ENCODE data around the gene SLITRK5. TPM values are rescaled to one million over a fixed set of nuclear protein-coding genes. Genes with fewer than 3 reads are reported as not detected.

Gene SLITRK5
- total RNA-seq (1 to 10 TPM in 2 of 4 donors, under 1 TPM in 2; 0.54 to 1.1 (median 0.86) TPM), polyA plus RNA-seq (under 1 TPM in 2 of 3 donors, not detected in 1; under 0.01 to 0.06 TPM)

DNA sequence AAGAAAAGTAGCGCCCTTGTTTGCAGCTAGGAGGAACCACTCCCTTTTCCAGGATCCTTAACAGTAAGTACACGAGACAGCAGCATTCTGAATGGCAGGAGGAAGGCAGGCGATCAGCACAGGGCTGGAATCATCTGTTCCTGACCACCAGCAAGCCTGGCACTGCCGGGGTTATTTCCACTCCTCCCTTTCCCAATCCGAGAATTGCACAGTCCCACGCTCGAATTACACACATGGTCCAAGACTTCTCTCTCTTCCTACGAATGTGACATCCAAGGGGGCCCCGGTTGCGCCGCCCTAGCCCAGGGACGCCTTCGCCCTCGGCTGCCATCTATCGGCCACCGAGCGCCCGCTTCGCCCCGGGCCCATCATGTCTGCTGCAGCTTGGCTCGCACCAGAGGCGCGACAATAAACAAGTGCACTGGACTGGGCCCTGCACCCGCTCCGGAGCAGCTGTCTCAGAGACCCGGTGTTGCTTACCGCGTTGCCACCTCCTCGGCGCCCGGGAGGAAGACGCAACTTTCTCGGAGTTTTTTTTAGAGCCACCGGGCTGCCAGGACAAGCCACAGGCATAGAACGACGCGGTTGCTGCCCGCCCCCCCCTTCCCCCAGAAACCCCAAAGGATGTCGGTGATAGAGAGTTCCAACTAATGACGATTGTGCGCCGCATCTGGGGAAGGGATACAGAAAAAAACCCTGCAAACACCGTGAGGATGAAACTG is at the start of gene SLITRK5:
TSS of gene SLITRK5 (plus strand) at position 341 of the 722 bp plus-strand sequence. CDS start 4,018 bp downstream, outside the sequence.
- no peaks in the 10 kb centered on the region for H3K9me3 ChIP-seq
- peaks cover 0 to 39% (median 27%) of the 10 kb centered on the region in 4 donors for H3K4me1 ChIP-seq
- H3K27ac ChIP-seq: peak within 1 kb of the TSS in 2 of 4 donors; percentile 35 to 46
- TF ChIP-seq POLR2A (IDR thresholded peaks at IDR 0.05): no peak
- peak in 1 of 4 donors; percentile 9 for TF ChIP-seq POLR2AphosphoS5 (IDR thresholded peaks at IDR 0.05)
- peak; percentile 24 to 81 (median 50) for TF ChIP-seq CTCF (IDR thresholded peaks at IDR 0.05)
- TF ChIP-seq EP300 (IDR thresholded peaks at IDR 0.05): no peak
- H3K4me3 ChIP-seq: peak within 1 kb of the TSS; percentile 32 to 60 (median 52)
- WGBS, 2 donors: 1% methylated on average over 43 of the region's 43 CpGs
- peak; percentile 80 for DNase-seq
- H3K36me3 ChIP-seq: no peaks in the 10 kb centered on the region
- intact Hi-C loops (cut with DNase I): no loop called here
- peaks cover 24 to 87% (median 41%) of the 10 kb centered on the region in 3 donors for H3K27me3 ChIP-seq

GRCh38 chr13:87622971-87623370 is 48.2 kb upstream of the SLITRK5 start:
- DNase-seq: no peak
- no peaks in the 10 kb centered on the region for H3K9me3 ChIP-seq
- no peaks in the 10 kb centered on the region for H3K36me3 ChIP-seq
- no peaks in the 10 kb centered on the region for H3K4me1 ChIP-seq
- TF ChIP-seq CTCF (IDR thresholded peaks at IDR 0.05) (no peak), POLR2AphosphoS5 (IDR thresholded peaks at IDR 0.05) (no peak), POLR2A (IDR thresholded peaks at IDR 0.05) (no peak), EP300 (IDR thresholded peaks at IDR 0.05) (no peak)
- H3K27me3 ChIP-seq: no peaks in the 10 kb centered on the region
- no peak overlapping the region for H3K27ac ChIP-seq
- H3K4me3 ChIP-seq: no peak overlapping the region
- intact Hi-C loops (cut with DNase I): no loop called here
- WGBS, 2 donors: 68 to 89% methylated on average over 1 of the region's 1 CpG

DNA sequence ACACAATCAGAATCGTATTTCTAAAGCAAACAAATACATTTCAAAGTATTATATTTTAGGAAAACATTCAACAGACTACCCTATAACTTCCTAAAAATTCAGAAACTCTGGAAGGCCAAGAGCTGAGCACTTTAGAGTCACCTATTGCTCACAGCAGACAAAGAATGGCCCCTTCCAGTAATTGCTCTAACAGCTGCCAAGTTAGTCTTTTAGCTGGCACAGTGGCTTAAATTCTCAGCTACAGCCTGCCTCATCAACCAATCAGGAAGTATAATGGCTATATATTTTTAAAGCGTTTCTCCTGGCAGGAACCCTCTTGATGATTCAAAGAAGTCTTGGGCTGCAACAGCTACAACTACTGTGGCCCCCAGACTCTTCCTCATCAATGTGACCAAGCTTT is 14.9 kb upstream of the SLITRK5 start:
- Histone ChIP-seq H3K4me3 (no peak overlapping the region), H3K36me3 (no peaks in the 10 kb centered on the region), H3K27ac (no peak overlapping the region), H3K27me3 (no peaks in the 10 kb centered on the region), H3K9me3 (no peaks in the 10 kb centered on the region), H3K4me1 (no peaks in the 10 kb centered on the region)
- DNase-seq: no peak
- 2 to 16% methylated on average over 2 of the region's 2 CpGs for WGBS, 2 donors
- TF ChIP-seq POLR2A (IDR thresholded peaks at IDR 0.05) (no peak), EP300 (IDR thresholded peaks at IDR 0.05) (no peak), CTCF (IDR thresholded peaks at IDR 0.05) (no peak), POLR2AphosphoS5 (IDR thresholded peaks at IDR 0.05) (no peak)
- intact Hi-C loops (cut with DNase I): no loop called here

- no peaks in the 10 kb centered on the region for H3K9me3 ChIP-seq
- intact Hi-C loops (cut with DNase I): no loop called here
- no peak overlapping the region for H3K4me3 ChIP-seq
- WGBS, 2 donors: 19 to 58% methylated on average over 3 of the region's 3 CpGs
- H3K36me3 ChIP-seq: no peaks in the 10 kb centered on the region
- no peaks in the 10 kb centered on the region for H3K27me3 ChIP-seq
- no peaks in the 10 kb centered on the region for H3K4me1 ChIP-seq
- TF ChIP-seq POLR2AphosphoS5 (IDR thresholded peaks at IDR 0.05) (no peak), POLR2A (IDR thresholded peaks at IDR 0.05) (no peak), EP300 (IDR thresholded peaks at IDR 0.05) (no peak), CTCF (IDR thresholded peaks at IDR 0.05) (no peak)
- H3K27ac ChIP-seq: no peak overlapping the region
- DNase-seq: no peak
These were observed 9.7 kb upstream of the SLITRK5 start for GRCh38 chr13:87661471-87661870.

All from sigmoid colon (tissue), 7 donors.